Erythroblast (primary cell): ENCODE data around the gene UVSSA.

Experiments used
- GATA1 ChIP-seq: IDR thresholded peaks from 2 replicates; pipeline ENCODE4 v1.6.1; 2011; ENCODE audit warnings: low read depth, mild to moderate bottlenecking, control low read depth, low read length, moderate library complexity
- POLR2A ChIP-seq: IDR thresholded peaks from 2 replicates; pipeline ENCODE4 v1.6.1; 2011; ENCODE audit warnings: mild to moderate bottlenecking, low read length

- TF ChIP-seq POLR2A, result no peak
- TF ChIP-seq GATA1, result no peak
Observed at GRCh38 chr4:1336088-1336491, 10.9 kb upstream of the UVSSA start.
